B cell (primary cell): ENCODE measurements around the gene ZNHIT2.

Experiments
- CTCF ChIP-seq: fragments of 200-600 bp; IDR thresholded peaks from one replicate; pipeline ENCODE4 v1.8.0; 2022; ENCODE audit warnings: antibody characterized with exemption, mild to moderate bottlenecking
- EZH2 ChIP-seq: IDR thresholded peaks from 2 replicates; pipeline ENCODE4 v1.6.1; 2012; ENCODE audit warnings: borderline replicate concordance, low read depth, mild to moderate bottlenecking, moderate library complexity, low read length; ENCODE audit not compliant: insufficient read depth, poor library complexity, severe bottlenecking

DNA sequence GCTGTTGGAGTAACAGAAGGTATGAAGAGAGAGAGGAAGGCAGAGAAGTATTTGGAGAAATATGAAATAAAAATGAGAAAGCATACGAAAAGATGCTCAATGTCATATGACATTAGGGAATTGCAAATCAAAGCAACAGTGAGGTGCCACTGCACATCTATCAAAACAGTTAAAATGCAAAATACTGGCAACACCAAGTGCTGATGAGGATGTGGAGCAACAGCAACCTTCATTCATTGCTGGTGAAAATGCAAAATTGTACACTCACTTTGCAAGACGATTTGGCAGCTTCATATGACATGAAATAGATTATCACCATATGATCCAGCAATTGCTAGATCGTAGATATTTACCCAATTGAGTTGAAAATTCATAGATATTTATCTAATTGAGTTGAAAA, 43.1 kb upstream of the ZNHIT2 start:
- no peak for TF ChIP-seq CTCF
- TF ChIP-seq EZH2 = no peak
